MM.1S (cell line): ENCODE measurements around the gene CCNYL1.

Source experiments
- DNase-seq: peaks from one replicate; pipeline ENCODE4 v3.0.0-alpha.2; 2015
- H2AFZ ChIP-seq: fragments of 300-600 bp; sonication (generic); 2 replicates; pipeline ENCODE4 v1.6.0; 2016; ENCODE audit warnings: antibody characterized with exemption, low read length
- H3F3A ChIP-seq: fragments of 300-600 bp; sonication (generic); 2 replicates; pipeline ENCODE4 v1.6.1; 2016; ENCODE audit warnings: mild to moderate bottlenecking, antibody characterized with exemption, low read length, moderate library complexity, mixed read lengths; ENCODE audit not compliant: insufficient read depth
- H3K27ac ChIP-seq: fragments of 300-600 bp; sonication (generic); 2 replicates; pipeline ENCODE4 v1.5.1; 2016; ENCODE audit warnings: mild to moderate bottlenecking, low read length
- H3K27me3 ChIP-seq: fragments of 300-600 bp; sonication (generic); replicated peaks from 2 replicates; pipeline ENCODE4 v1.6.0; 2016; ENCODE audit warnings: low read length; ENCODE audit not compliant: insufficient read depth
- H3K36me3 ChIP-seq: fragments of 300-600 bp; sonication (generic); replicated peaks from 2 replicates; pipeline ENCODE4 v1.6.1; 2016; ENCODE audit warnings: mild to moderate bottlenecking, low read length, mixed read lengths; ENCODE audit not compliant: insufficient read depth
- H3K4me1 ChIP-seq: fragments of 300-600 bp; sonication (generic); 2 replicates; pipeline ENCODE4 v1.6.1; 2016; ENCODE audit warnings: low read length, mixed read lengths
- H3K4me2 ChIP-seq: fragments of 300-600 bp; sonication (generic); 2 replicates; pipeline ENCODE4 v1.6.0; 2016; ENCODE audit warnings: low read depth, low read length
- H3K4me3 ChIP-seq: fragments of 300-600 bp; sonication (generic); 2 replicates; pipeline ENCODE4 v1.5.1; 2016; ENCODE audit warnings: low read length, mixed read lengths
- H3K79me2 ChIP-seq: fragments of 300-600 bp; sonication (generic); 2 replicates; pipeline ENCODE4 v1.6.1; 2016; ENCODE audit warnings: mixed run types, low read length, mixed read lengths
- H3K9ac ChIP-seq: fragments of 300-600 bp; sonication (generic); 2 replicates; pipeline ENCODE4 v1.6.1; 2016; ENCODE audit warnings: low read length, mixed read lengths
- H3K9me2 ChIP-seq: fragments of 300-600 bp; sonication (generic); replicated peaks from 2 replicates; pipeline ENCODE4 v1.6.1; 2016; ENCODE audit warnings: mild to moderate bottlenecking, low read length, mixed read lengths; ENCODE audit not compliant: insufficient read depth
- H3K9me3 ChIP-seq: fragments of 300-600 bp; sonication (generic); replicated peaks from 2 replicates; pipeline ENCODE4 v1.6.1; 2016; ENCODE audit warnings: mild to moderate bottlenecking, low read length, mixed read lengths; ENCODE audit not compliant: insufficient read depth
- H4K20me1 ChIP-seq: fragments of 300-600 bp; sonication (generic); 2 replicates; pipeline ENCODE4 v1.6.1; 2016; ENCODE audit warnings: mild to moderate bottlenecking, low read length, moderate library complexity, mixed read lengths; ENCODE audit not compliant: insufficient read depth
- CTCF ChIP-seq: fragments of 300-600 bp; sonication (generic); IDR thresholded peaks from 2 replicates; pipeline ENCODE4 v1.5.1; 2016; ENCODE audit warnings: antibody characterized with exemption, low read length, mixed read lengths
- EZH2 ChIP-seq: fragments of 300-600 bp; sonication (generic); optimal IDR thresholded peaks from 2 replicates; pipeline ENCODE3; 2017; ENCODE audit warnings: low read depth, mild to moderate bottlenecking, antibody characterized with exemption, low read length, mixed read lengths
- EZH2phosphoT487 ChIP-seq: fragments of 300-600 bp; sonication (generic); IDR thresholded peaks from 2 replicates; pipeline ENCODE4 v1.6.1; 2018; ENCODE audit warnings: antibody characterized with exemption, low read length

Gene CCNYL1

GRCh38 chr2:207710814-207711740 is at the start of gene CCNYL1:
CCNYL1 (plus strand) TSS chr2:207711640; CDS start chr2:207711897, 257 bp downstream.
- Histone ChIP-seq H3K27me3 (no peaks in the 10 kb centered on the region), H3K9me3 (no peaks in the 10 kb centered on the region), H3K9ac (peak within 1 kb of the TSS; percentile 80; the same call in 1 of the 2 replicates), H2AFZ (peak within 1 kb of the TSS; percentile 98), H3F3A (peaks cover 15% of the 10 kb centered on the region), H3K4me3 (peak within 1 kb of the TSS; percentile 71), H3K4me1 (peaks cover 10% of the 10 kb centered on the region), H3K27ac (peak within 1 kb of the TSS; percentile 79), H3K4me2 (peak within 1 kb of the TSS; percentile 95), H3K79me2 (peaks cover 18% of the 10 kb centered on the region), H3K9me2 (no peaks in the 10 kb centered on the region), H4K20me1 (no peaks in the 10 kb centered on the region), H3K36me3 (no peaks in the 10 kb centered on the region)
- TF ChIP-seq CTCF (no peak), EZH2phosphoT487 (no peak), EZH2 (no peak)
- peak; percentile 99 for DNase-seq

GRCh38 chr2:207662203-207662602 is 49.2 kb upstream of the CCNYL1 start:
- Histone ChIP-seq H3K4me1 (no peaks in the 10 kb centered on the region), H4K20me1 (no peaks in the 10 kb centered on the region), H3K9ac (no peak overlapping the region), H2AFZ (no peak overlapping the region), H3K4me2 (no peak overlapping the region), H3K79me2 (no peaks in the 10 kb centered on the region), H3K9me3 (no peaks in the 10 kb centered on the region), H3K36me3 (no peaks in the 10 kb centered on the region), H3F3A (no peaks in the 10 kb centered on the region), H3K4me3 (no peak overlapping the region), H3K27me3 (no peaks in the 10 kb centered on the region), H3K9me2 (no peaks in the 10 kb centered on the region), H3K27ac (peak overlapping the region; percentile 17; the same call in 1 of the 2 replicates)
- TF ChIP-seq EZH2, result no peak
- DNase-seq, result peak; percentile 42

DNA sequence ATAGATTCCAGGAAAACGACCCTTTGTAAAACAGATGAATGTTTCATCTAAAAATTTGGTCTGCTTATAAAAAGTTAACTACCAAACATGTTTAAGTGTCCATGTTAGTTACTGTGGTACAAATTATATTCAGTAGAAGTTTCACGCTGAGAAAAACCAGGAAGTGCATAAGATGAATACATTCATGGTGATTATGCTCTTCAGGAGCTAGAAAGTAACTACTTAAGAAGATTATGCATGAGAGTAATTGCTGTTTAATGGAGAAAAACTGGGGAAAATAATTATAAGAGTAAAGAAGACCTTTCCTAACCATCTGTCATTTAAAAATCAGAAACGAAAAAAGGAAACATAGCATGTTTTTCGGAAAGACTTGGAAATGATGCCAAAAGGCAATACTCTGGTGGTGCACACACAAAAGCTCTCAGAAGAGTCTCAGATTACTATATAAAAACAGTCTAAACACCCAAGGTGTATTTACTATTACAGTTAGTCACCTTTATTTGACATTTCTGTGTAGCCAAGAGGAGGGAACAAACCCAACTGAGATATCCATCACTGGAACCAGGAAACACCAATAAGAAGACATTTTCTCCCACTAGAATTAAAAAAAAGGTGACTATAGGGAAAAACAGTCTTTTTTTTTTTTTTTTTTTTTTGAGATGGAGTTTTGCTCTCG is 47.4 kb upstream of the CCNYL1 start:
- Histone ChIP-seq H3K9ac (no peak overlapping the region), H2AFZ (no peak overlapping the region), H3K9me2 (no peaks in the 10 kb centered on the region), H3K36me3 (no peaks in the 10 kb centered on the region), H3K27me3 (no peaks in the 10 kb centered on the region), H3K9me3 (no peaks in the 10 kb centered on the region), H3K4me1 (no peaks in the 10 kb centered on the region), H4K20me1 (no peaks in the 10 kb centered on the region), H3K4me3 (no peak overlapping the region), H3F3A (no peaks in the 10 kb centered on the region), H3K79me2 (no peaks in the 10 kb centered on the region), H3K4me2 (no peak overlapping the region), H3K27ac (no peak overlapping the region)
- TF ChIP-seq EZH2 (no peak), EZH2phosphoT487 (no peak), CTCF (no peak)
- no peak for DNase-seq
